GF-D8 (cell line): ENCODE data around the gene RNF167.
A peak's percentile ranks its signal among the peaks of the same experiment; 100 is the strongest.

Source experiments
- DNase-seq: peaks from one replicate; lab custom pipeline; 2025; lab: John Stamatoyannopoulos, UW

Gene RNF167

GRCh38 chr17:4953451-4953961 is 13.4 kb downstream of the RNF167 start:
- DNase-seq, result no peak

GRCh38 chr17:4955091-4955490 is 15.0 kb downstream of the RNF167 start:
- DNase-seq, result no peak

- no peak for DNase-seq
Observed at GRCh38 chr17:4956493-4957061, 16.5 kb downstream of the RNF167 start.

GRCh38 chr17:4958102-4958501 is 18.0 kb downstream of the RNF167 start:
- DNase-seq, result no peak

DNA sequence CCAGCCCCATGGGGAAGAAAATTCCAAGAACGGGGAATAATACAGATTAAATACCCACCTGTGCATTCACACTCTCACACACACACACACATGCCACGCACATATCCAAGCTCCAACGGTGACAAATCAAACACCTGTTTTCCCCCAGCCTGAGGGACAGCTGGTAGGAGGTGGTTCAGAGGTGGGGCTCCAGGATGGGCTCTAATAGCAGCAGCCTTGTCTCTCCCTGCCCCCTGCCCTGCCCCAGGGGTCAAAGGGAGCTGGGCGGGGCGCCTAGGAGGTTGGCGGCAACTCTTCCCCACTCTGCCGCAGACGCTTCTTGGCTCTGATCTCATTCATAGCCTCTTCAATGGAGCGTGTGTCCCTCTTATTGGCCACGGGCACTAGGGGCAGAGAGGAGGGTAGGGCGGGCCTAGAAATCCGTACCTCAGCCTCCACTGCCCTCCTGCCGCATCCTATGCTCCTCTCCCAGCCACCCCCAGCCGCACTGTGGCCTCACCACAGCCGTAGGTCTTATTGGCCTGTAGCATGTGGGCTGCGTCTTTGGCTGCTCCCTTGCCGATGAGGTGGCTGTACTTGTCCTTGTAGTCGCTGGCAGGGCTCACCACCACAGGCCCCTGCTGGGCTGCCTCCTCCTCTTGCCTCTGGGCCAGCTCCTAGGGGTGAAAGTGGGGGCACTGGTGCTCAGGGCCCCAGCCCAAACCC is 19.3 kb downstream of the RNF167 start:
- no peak for DNase-seq

DNA sequence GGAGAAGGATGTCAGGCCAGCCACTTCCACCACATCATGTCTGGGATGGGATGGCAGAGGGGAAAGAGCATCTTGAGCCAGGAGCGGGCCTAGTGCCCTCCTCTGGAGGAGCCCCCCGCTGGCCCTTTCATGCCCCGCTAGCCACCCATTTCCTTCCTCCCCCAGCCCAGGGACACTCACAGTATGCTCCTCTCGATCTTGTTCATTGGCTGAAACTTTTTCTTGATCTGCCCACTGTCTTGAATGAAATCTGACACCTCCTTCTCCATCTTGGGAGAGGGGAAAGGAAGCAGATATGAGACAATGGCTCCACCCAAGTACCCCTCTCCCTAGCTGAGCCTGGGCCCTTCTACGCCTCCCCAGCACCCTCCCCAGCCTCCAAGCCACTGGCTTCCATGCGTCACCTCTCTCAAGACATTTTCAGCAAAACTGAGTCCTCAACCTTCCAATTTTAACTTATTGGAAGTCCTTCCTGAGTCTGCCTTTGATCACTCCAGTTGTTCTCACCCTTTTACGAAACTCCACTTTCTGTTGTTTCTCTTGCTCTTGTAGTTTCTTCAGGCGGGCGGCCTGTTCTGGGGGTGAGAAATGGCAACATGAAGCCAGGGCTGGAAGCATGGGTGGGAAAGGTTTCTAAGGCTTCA is 20.3 kb downstream of the RNF167 start:
- DNase-seq, result no peak

GRCh38 chr17:4965311-4965986 is 25.4 kb downstream of the RNF167 start:
- DNase-seq, result no peak

DNA sequence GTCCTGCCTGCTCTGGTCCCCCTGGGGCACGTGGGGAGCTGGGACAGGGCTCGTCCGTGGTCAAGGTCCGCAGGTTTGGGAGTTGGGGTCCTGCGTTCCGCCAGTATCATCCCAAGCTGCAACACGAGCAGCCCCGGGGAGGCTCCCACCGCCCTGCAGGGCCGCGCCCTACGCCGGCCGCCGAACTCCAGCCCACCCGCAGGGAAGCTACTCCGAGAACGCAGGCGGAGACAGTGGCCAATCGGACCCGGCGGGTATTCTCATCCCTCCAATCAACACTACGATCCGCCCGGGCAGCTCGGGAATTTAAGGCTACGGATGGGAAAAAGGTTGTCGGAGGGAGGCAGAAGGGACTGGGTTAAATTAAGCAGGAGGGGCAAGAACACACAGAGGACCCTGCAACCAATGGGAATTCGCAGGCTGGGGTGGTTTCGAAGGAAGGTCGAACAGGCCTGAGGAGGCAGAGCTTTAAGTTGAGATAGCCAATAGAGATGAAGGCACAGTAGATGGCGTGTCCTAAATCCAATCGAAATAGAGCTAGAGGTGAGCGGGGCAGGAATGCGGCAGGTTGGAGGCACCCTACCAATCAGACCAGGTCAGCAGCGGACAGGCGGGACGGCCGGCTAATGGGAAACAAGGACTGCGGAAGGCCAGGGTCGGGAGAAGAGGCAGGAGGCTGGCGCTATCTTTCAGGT is 26.9 kb downstream of the RNF167 start:
- peak; percentile 94 for DNase-seq

DNA sequence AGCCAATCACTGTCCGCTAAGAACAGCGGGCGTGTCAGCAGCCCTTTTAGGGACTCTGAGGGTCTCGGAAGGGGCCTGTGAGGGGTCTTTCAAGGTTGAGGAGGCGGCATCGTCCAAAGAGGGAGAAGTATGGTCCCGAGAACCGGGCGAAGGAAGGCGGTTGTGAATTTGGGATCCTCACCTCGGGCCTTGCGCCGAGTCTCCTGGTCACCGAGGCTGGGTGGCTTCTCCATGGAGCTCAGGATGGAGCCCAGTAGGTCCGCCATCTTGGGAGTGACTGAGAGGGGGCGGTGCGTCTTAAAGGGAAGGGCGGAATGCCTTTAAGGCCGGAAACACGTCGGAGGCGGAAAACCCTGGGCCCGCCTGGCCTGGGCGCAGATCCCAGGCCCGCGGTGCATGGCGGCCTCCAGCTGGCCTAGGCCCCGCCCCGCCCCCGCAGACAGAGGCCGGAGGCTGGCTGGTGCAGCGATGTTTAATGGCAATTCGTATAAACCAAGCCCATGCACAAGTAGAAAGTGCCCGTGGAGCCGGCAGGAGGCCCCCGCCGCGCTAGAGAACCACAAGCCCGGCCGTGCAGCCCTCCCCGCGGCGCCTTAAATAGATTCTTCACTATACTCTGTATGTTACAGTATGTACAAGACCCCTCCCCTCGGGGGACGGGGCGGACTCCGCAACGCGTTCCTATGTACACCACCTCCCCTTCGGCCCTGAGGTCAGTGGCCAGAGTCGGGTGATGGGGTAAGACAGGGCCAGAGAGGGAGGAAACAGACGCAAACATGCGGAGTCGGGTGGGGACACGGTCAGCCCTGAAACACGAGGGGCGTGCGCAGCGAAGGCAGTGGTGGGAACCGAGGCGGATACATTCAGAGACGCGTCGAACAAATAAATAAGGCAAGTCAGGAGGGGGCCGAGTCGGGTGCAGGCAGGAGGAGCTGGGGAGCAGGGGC is 27.7 kb downstream of the RNF167 start, which contains the start of gene SPAG7:
TSS of gene SPAG7 (minus strand) at position 279 of the 947 bp plus-strand sequence. CDS start at position 266, 13 bp downstream.
- DNase-seq, result peak; percentile 74

DNA sequence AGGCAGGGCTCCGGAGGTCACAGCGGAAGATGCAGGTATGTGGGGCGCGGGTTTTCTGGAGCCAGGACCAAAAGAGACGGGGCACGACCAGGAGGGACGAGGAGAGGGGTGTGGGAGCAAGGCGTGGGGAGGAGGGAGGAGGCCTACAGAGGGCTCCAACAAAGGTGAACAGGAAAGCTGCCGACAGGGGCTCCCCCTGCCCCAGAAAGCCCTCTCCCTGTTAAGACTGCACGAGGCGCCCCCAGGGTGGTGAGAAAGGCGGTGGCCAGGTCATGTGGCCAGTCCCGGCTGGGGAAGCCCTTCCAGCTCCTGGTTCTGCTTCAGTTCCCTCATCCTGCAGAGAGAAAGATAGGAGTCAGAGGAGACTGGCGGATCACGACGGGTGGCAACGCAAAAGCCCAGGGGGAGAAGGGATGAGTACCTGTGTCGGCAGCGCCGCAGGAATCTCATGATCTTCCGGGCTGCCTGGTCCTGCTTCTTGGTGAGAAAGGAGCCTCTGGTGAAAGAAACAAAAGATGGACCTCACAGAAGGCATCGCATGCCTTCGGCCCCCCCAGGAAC is 28.5 kb downstream of the RNF167 start:
- no peak for DNase-seq

DNA sequence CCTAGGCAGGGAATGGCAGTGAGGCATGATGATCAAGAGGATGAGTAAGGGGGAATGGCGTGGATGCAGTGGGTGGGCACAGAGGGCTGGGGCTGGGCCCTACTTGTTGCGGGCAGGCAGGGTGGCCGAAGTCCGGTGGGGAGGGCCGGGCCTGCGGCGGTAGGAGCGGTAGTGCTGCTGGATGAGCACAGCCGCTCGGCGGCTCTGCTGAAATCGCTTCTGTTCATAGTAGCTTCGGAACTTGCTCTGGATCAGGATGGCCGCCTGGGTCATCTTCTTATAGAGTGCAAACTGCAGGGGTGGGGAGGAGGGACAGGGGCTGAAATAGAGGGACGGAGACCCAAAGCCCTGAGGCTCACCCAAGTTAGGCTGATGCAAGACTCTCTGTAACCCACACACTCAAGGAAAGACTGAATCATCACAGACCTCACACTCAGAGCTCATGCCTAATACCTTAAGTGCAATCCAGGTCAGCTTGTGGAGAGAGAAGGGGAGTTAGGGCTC is 29.0 kb downstream of the RNF167 start:
- no peak for DNase-seq

- DNase-seq, result no peak
Observed at GRCh38 chr17:4969551-4970173, 29.6 kb downstream of the RNF167 start.

- DNase-seq, result no peak
Observed at GRCh38 chr17:4970273-4970672, 30.2 kb downstream of the RNF167 start.

- no peak for DNase-seq
Observed at GRCh38 chr17:4971826-4972225, 31.8 kb downstream of the RNF167 start.

- no peak for DNase-seq
Observed at GRCh38 chr17:4972322-4972721, 32.3 kb downstream of the RNF167 start.

DNA sequence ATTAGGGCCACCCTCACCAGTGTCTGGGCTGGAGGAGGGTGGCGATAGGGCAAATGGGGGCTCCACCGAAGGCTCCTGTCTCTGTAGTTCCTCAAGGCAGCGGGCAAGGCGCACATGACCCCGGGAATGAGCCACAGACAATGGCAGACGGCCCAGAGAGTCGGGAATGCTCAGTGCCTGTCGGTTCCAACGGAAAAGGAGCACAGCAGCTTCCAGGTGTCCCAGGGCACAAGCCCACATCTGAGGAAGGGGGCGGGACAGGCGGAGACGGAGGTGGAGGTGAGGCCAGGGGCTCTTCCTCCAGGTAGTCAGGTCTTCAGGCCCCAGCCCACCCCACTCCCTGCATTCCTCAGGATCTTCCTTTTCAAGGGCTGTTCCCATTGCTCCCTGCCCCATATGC is 32.7 kb downstream of the RNF167 start:
- DNase-seq, result no peak

- DNase-seq, result no peak
Observed at GRCh38 chr17:4973256-4974114, 33.4 kb downstream of the RNF167 start.

DNA sequence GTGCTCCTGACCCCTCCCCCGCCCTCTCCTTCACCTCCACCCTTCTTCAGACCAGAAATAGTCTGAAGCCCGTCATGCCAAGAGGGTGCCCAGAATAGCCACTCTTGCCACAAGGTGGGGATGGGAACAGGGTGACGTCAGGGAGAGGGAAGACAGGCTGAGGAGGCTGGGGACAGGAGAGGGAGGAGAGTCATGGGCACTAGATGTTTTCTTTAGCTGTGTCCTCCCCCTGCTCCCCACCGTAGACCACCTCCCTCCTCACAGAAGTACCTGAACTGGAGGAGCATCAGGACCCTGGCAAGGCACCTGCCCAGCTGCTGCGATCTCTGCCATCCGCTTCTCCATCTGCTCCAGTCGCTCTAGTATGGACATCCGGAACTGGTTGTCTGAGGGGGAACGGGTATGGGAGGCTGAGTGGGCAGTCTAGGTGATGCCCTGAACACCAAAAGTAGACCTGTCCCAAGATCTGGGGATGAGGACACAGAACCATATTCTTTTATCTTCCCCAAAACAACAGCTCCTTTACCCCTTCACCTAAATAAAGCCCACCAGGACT is 34.1 kb downstream of the RNF167 start:
- no peak for DNase-seq
